ENCODE data around the gene AP3B2. TPM values are rescaled to one million over a fixed set of nuclear protein-coding genes. Genes with fewer than 3 reads are reported as not detected.

Gene AP3B2
- total RNA-seq, 1 donor = 0.43 TPM

GRCh38 chr15:82698711-82699345, 10.8 kb downstream of the AP3B2 start:
- H3K4me3 ChIP-seq (ENCODE audit: low read depth, low read length) = no peak overlapping the region
- DNase-seq (ENCODE audit: low read depth) = no peak
- TF ChIP-seq CTCF (IDR thresholded peaks at IDR 0.05; ENCODE audit: insufficient read depth, low read depth, low read length) = no peak

GRCh38 chr15:82697735-82698407, 11.8 kb downstream of the AP3B2 start:
- DNase-seq (ENCODE audit: low read depth) = no peak
- H3K4me3 ChIP-seq (ENCODE audit: low read depth, low read length) = no peak overlapping the region
- no peak for TF ChIP-seq CTCF (IDR thresholded peaks at IDR 0.05; ENCODE audit: insufficient read depth, low read depth, low read length)

- TF ChIP-seq CTCF (IDR thresholded peaks at IDR 0.05; ENCODE audit: insufficient read depth, low read depth, low read length) = no peak
These were observed 17.5 kb downstream of the AP3B2 start for GRCh38 chr15:82692171-82692570.

GRCh38 chr15:82689147-82689546, 20.5 kb downstream of the AP3B2 start:
- no peak overlapping the region for H3K4me3 ChIP-seq (ENCODE audit: low read depth, low read length)
- TF ChIP-seq CTCF (IDR thresholded peaks at IDR 0.05; ENCODE audit: insufficient read depth, low read depth, low read length) = no peak
- DNase-seq (ENCODE audit: low read depth) = no peak

More at GRCh38 chr15:82692171-82692570, 17.5 kb downstream of the AP3B2 start:
- DNase-seq (ENCODE audit: low read depth) = no peak
- no peak overlapping the region for H3K4me3 ChIP-seq (ENCODE audit: low read depth, low read length)

- no peak for TF ChIP-seq CTCF (IDR thresholded peaks at IDR 0.05; ENCODE audit: insufficient read depth, low read depth, low read length)
- DNase-seq (ENCODE audit: low read depth) = no peak
- H3K4me3 ChIP-seq (ENCODE audit: low read depth, low read length) = no peak overlapping the region
These were observed 21.0 kb downstream of the AP3B2 start for GRCh38 chr15:82688691-82689090.

GRCh38 chr15:82681371-82681770, 28.3 kb downstream of the AP3B2 start:
- no peak overlapping the region for H3K4me3 ChIP-seq (ENCODE audit: low read depth, low read length)
- no peak for TF ChIP-seq CTCF (IDR thresholded peaks at IDR 0.05; ENCODE audit: insufficient read depth, low read depth, low read length)
- DNase-seq (ENCODE audit: low read depth) = no peak
